ENCODE results near the gene UBE2E2. TPM values are rescaled to one million over a fixed set of nuclear protein-coding genes. Genes with fewer than 3 reads are reported as not detected.

Gene UBE2E2
- total RNA-seq, 1 experiment from 2014 or later, result 25.1 TPM

- H3K9me3 Mint-ChIP-seq (ENCODE audit: low read depth, unreplicated experiment), result no peaks in the 10 kb centered on the region
- H3K4me1 Mint-ChIP-seq (ENCODE audit: low read depth, unreplicated experiment), result peaks cover 17% of the 10 kb centered on the region
- TF ChIP-seq, protein P1, sequence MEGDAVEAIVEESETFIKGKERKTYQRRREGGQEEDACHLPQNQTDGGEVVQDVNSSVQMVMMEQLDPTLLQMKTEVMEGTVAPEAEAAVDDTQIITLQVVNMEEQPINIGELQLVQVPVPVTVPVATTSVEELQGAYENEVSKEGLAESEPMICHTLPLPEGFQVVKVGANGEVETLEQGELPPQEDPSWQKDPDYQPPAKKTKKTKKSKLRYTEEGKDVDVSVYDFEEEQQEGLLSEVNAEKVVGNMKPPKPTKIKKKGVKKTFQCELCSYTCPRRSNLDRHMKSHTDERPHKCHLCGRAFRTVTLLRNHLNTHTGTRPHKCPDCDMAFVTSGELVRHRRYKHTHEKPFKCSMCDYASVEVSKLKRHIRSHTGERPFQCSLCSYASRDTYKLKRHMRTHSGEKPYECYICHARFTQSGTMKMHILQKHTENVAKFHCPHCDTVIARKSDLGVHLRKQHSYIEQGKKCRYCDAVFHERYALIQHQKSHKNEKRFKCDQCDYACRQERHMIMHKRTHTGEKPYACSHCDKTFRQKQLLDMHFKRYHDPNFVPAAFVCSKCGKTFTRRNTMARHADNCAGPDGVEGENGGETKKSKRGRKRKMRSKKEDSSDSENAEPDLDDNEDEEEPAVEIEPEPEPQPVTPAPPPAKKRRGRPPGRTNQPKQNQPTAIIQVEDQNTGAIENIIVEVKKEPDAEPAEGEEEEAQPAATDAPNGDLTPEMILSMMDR (IDR thresholded peaks at IDR 0.05; ENCODE audit: unreplicated experiment), result no peak
- no peaks in the 10 kb centered on the region for H3K27me3 Mint-ChIP-seq (ENCODE audit: unreplicated experiment)
- intact Hi-C loops (cut with micrococcal nuclease; ENCODE audit: unreplicated experiment), result no loop called here
- no TSS peak for BruUV-seq (replicated peaks)
- peaks cover 6% of the 10 kb centered on the region for H3K36me3 Mint-ChIP-seq (ENCODE audit: insufficient read depth, unreplicated experiment)
- CTCF ChIA-PET, result no interaction called here
- no peak for DNase-seq
- H3K27ac Mint-ChIP-seq (ENCODE audit: unreplicated experiment), result no peak overlapping the region
- no peak overlapping the region for H3K4me3 Mint-ChIP-seq (ENCODE audit: low read depth, unreplicated experiment)
Observed at GRCh38 chr3:23405081-23405480, 202.0 kb downstream of the UBE2E2 start.

DNA sequence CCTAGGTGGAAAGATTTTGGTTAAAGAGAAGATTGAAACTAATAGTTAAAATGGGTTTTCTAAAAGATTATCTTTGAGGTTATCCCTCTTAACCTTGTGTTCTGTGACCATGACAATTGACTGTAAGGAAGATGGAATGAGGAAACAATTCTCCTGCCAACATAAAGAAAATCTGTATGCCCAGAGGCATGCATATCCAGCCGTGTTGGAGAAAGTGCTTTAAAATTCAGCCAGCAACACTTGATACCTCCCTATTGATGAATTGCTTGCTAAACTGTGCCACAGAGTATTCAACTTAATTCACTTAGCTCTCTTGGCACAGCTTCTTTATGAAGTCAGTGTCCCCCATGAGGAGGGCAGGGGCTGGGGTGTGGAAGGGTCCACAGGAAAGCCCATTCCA lies 203.5 kb downstream of the UBE2E2 start:
- no peak overlapping the region for H3K27ac Mint-ChIP-seq (ENCODE audit: unreplicated experiment)

DNA sequence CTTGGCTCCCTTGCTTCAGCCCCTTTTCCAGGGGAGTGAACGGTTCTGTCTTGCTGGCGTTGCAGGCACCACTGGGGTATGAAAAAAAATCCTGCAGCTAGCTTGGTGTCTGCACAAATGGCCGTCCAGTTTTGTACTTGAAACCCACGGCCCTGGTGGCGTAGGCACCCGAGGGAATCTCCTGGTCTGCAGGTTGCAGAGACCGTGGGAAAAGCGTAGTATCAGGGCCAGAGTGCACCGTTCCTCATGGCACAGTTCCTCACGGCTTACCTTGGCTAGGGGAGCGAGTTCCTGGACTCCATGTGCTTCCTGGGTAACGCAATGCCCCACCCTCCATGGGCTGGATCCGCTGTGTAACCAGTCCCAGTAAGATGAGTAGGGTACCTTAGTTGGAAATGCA lies 214.9 kb downstream of the UBE2E2 start:
- TF ChIP-seq, protein P1 (IDR thresholded peaks at IDR 0.05; ENCODE audit: unreplicated experiment), result no peak
- H3K36me3 Mint-ChIP-seq (ENCODE audit: insufficient read depth, unreplicated experiment), result no peaks in the 10 kb centered on the region
- no TSS peak for BruUV-seq (replicated peaks)
- CTCF ChIA-PET, result no interaction called here
- H3K27ac Mint-ChIP-seq (ENCODE audit: unreplicated experiment), result no peak overlapping the region
- no peak for DNase-seq
- peaks cover 7% of the 10 kb centered on the region for H3K27me3 Mint-ChIP-seq (ENCODE audit: unreplicated experiment)
- H3K4me3 Mint-ChIP-seq (ENCODE audit: low read depth, unreplicated experiment), result no peak overlapping the region
- H3K9me3 Mint-ChIP-seq (ENCODE audit: low read depth, unreplicated experiment), result peaks cover 2% of the 10 kb centered on the region
- H3K4me1 Mint-ChIP-seq (ENCODE audit: low read depth, unreplicated experiment), result no peaks in the 10 kb centered on the region
- intact Hi-C loops (cut with micrococcal nuclease; ENCODE audit: unreplicated experiment), result no loop called here

More for the DNA sequence above, 203.5 kb downstream of the UBE2E2 start:
- H3K4me3 Mint-ChIP-seq (ENCODE audit: low read depth, unreplicated experiment), result no peak overlapping the region
- CTCF ChIA-PET, result no interaction called here
- BruUV-seq (replicated peaks), result no TSS peak
- H3K9me3 Mint-ChIP-seq (ENCODE audit: low read depth, unreplicated experiment), result no peaks in the 10 kb centered on the region
- DNase-seq, result no peak
- TF ChIP-seq, protein P1 (IDR thresholded peaks at IDR 0.05; ENCODE audit: unreplicated experiment), result no peak
- peaks cover 6% of the 10 kb centered on the region for H3K36me3 Mint-ChIP-seq (ENCODE audit: insufficient read depth, unreplicated experiment)
- peaks cover 17% of the 10 kb centered on the region for H3K4me1 Mint-ChIP-seq (ENCODE audit: low read depth, unreplicated experiment)
- H3K27me3 Mint-ChIP-seq (ENCODE audit: unreplicated experiment), result no peaks in the 10 kb centered on the region
- intact Hi-C loops (cut with micrococcal nuclease; ENCODE audit: unreplicated experiment), result no loop called here

DNA sequence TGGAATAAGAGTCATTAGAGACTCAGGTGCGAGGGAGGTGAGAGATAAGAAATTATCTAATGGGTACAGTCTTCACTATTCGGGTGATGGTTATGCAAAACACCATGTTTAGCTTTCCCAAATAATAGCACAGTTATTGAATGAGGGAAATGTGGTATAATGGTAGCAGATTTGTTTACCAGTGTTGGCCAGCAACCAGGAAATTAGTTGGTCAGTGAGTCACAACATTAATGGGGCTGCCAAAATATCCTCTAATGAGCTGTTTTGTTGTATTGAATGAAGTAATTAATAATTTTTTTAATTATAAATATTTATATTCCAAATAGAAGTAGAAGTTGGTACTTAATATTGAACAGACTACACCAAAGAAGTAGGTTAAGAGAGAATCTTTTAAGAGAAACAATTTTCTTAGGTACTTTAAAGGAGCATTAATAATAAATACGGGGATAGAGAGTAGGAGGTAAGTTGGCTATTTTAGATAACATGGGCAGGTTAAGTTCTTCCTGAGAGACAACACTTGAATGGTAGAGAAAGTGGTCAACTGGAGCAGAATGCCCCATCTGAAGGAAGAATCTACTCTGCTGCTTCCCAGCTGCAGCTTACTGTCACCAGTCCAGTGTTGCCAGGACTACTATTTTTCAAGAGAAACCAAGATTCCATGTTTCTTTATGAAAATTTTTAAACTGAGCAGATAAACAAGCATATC lies 218.8 kb downstream of the UBE2E2 start:
- Mint-ChIP-seq H3K4me3 (ENCODE audit: low read depth, unreplicated experiment) (no peak overlapping the region), H3K36me3 (ENCODE audit: insufficient read depth, unreplicated experiment) (no peaks in the 10 kb centered on the region), H3K27me3 (ENCODE audit: unreplicated experiment) (peaks cover 3% of the 10 kb centered on the region), H3K4me1 (ENCODE audit: low read depth, unreplicated experiment) (no peaks in the 10 kb centered on the region), H3K9me3 (ENCODE audit: low read depth, unreplicated experiment) (peaks cover 3% of the 10 kb centered on the region), H3K27ac (ENCODE audit: unreplicated experiment) (no peak overlapping the region)
- no TSS peak for BruUV-seq (replicated peaks)
- intact Hi-C loops (cut with micrococcal nuclease; ENCODE audit: unreplicated experiment), result no loop called here
- no peak for DNase-seq
- CTCF ChIA-PET, result interaction anchor here (0.6 kb wide), 1 partner anchor 233 kb away, joined by 5 read pairs; no protein-coding TSS in a partner anchor
- TF ChIP-seq, protein P1 (IDR thresholded peaks at IDR 0.05; ENCODE audit: unreplicated experiment), result no peak
